T-helper 1 cell treated with Interleukin-12 subunit alpha and Interleukin-12 subunit beta and Interleukin-4 antibody, amounts not matched to agents 30 ng/mL and 1 ng/mL, for 36 hours (primary cell): ENCODE measurements around the gene ARHGAP20. TPM values are rescaled to one million over a fixed set of nuclear protein-coding genes. Genes with fewer than 3 reads are reported as not detected.

Experiments
- intact Hi-C: fragments of 100-400 bp; cut with micrococcal nuclease; formaldehyde crosslinking; loops from one replicate; pipeline ENCODE4 v1.15.1; 2024
- total RNA-seq: library from RNA; stranded (reverse); gene quantifications from 2 replicates; pipeline ENCODE4 v1.2.3, GENCODE V29; 2022

ARHGAP20 gene
- not detected in 2 replicates for total RNA-seq

GRCh38 chr11:110711776-110712658, at the start of gene ARHGAP20:
Gene ARHGAP20 (minus strand): TSS chr11:110712437. CDS start chr11:110712231, 206 bp downstream.
- intact Hi-C loops: loop anchor here (5.0 to 10.0 kb wide), 4 partner anchors 265 to 735 kb away; partner anchors contain the start of gene ZC3H12C

- intact Hi-C loops: no loop called here
Measured at GRCh38 chr11:110761991-110762390, 49.8 kb upstream of the ARHGAP20 start.

- intact Hi-C loops: no loop called here
Measured at GRCh38 chr11:110761131-110761530, 48.9 kb upstream of the ARHGAP20 start.

GRCh38 chr11:110759972-110760381, 47.7 kb upstream of the ARHGAP20 start:
- intact Hi-C loops: no loop called here

DNA sequence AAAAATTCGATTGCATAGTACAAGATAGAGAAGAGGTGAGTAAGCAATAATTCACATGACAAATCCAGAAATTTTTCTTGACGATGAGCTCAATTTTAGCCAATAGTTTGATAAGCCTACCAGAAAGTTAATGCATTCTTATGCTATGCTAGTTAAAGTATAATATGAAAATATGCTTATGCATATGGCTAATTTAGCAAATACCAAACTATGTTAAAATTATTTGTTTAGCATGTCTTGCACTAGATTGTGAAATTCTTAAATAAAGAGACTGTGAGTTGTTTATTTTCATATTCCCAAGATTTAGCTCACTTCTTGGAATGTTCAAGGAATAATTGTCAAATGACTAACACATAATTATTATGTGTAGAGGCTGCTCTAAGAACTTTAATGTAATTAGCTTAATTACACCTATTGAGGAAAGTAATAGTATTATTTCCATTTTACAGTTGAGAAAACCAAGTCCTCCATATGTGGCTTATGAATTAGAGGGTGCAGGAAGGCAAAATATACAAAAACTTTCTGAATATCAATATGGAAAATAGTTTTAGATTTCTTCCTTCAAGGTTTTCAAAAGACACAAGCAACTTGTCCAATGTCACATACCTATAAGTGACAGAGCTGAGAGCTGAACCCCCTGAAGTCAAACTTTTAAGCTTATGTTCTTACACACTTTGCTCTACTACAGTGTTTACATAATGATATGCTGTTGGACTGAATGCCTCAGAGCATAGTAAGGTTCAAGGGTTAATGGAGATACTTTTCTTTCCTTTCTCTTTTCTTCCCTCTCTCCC, 45.9 kb upstream of the ARHGAP20 start:
- intact Hi-C loops: no loop called here

DNA sequence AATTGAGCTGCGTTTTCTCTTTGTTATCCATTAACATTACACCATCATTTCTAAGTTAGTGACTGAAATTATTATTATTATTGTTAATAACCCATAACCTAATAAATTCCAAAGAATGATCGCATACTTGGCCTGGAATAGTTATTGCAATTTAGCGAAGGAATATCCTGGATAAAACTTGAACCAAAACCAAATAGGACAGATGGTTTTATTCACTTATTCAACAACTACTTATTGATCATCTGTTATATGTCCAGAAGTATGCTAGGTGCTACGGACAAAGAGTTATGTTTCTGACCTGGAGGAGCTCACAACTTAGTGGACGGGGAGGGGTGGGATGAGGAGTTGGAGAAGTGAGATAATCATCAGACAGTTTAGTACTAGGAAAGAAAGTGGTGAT, 44.8 kb upstream of the ARHGAP20 start:
- intact Hi-C loops: no loop called here

- intact Hi-C loops: no loop called here
Measured at GRCh38 chr11:110755941-110756340, 43.7 kb upstream of the ARHGAP20 start.

DNA sequence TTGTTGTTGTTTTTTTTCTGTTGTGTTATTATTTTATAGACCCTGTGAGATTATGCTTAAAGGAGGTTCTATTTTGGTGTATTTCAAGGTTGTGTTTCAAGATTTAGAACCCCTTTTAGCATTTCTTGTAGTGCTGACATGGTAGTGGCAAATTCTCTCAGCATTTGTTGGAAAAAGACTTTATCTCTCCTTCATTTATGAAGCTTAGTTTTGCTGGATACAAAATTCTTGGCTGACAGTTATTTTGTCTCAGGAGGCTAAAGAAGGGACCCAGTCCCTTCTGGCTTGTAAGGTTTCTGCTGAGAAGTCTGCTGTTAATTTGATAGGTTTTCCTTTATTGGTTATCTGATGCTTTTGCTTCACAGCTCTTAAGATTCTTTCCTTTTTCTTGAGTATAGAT, 40.7 kb upstream of the ARHGAP20 start:
- intact Hi-C loops: no loop called here

DNA sequence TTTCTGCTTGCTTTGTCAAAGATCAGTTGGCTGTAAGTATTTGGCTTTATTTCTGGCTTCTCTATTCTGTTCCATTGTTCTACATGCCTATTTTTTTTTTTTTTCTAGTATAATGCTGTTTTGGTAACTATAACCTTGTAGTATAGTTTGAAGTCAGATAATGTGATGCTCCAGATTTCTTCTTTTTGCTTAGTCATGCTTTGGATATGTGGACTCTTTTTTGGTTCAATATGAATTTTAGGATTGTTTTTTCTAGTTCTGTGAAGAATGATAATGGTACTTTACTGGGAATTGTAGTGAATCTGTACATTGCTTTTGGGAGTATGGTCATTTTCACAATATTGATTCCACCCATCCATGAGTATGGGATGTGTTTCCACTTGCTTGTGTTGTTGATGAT, 37.9 kb upstream of the ARHGAP20 start:
- intact Hi-C loops: no loop called here

- intact Hi-C loops: no loop called here
Measured at GRCh38 chr11:110747531-110747930, 35.3 kb upstream of the ARHGAP20 start.

- intact Hi-C loops: no loop called here
Measured at GRCh38 chr11:110738641-110739040, 26.4 kb upstream of the ARHGAP20 start.

DNA sequence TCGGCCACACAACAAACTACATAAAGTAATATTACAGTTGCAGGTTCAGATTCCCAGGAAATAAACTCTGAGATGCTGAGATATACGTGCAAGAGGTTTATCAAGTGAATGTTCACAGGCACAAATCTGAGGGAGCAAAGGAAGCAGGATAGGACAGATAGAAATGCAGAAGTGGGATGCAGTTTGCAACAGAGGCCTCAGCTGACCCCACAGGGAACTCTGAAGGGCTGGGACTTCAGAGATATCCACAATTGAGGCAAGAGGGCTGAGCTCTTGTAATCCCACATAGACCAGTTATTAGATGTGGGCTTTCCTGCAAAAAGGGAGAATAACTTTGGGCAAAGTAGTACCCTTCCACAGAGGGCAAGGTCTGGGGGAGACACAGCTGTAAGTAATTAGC, 25.4 kb upstream of the ARHGAP20 start:
- intact Hi-C loops: no loop called here

GRCh38 chr11:110736171-110736553, 23.9 kb upstream of the ARHGAP20 start:
- intact Hi-C loops: no loop called here

DNA sequence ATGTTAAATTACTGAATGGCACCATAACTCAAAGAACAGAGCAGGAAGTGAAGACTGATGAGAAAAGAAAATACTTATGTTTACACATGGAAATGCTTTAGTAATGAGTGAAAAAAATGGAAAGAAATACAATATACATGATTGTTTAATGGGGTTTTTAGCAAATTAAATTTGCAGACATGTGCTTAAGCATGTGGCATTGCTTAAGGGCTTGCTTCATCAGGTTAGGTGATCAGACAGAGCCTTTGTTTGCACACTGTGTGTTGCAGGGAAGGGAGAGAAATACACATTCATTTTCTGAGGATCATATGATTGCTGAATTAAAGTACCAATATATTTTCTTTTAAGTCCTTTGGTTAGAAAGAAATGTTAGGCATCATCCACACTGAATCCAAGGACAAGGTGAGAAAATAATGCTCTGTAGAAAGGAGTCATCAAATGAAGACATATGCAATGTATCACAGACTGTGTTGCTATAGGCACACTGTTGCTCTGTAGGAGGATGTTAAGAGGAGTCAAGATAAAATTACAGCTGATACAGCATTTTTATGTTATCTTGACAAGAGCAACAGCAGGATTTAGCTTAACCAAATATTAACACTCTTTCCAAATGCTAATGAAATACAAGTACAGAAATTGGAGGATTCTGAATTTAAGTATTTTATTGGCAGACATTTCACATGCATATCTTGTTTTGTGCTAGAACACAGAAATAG, 23.4 kb upstream of the ARHGAP20 start:
- intact Hi-C loops: no loop called here

DNA sequence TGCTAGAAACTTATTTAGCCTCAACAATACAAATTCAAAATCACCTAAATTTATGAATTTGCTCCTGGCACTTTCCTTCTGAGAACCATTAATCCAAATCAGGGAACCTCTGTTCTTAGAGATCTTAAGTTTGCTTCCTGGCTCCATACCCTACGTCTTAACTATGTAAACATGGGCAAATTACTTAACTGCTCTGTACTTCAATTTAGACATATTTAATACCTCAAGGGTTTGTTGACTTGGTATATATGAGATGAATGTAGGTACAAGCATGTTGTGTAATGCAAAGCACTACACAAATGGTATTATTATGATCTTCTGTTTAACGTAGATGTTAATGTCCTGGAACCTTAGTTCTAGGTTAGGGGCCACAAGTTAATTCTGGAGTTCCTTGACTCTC, 22.6 kb upstream of the ARHGAP20 start:
- intact Hi-C loops: no loop called here

GRCh38 chr11:110730773-110731172, 18.5 kb upstream of the ARHGAP20 start:
- intact Hi-C loops: no loop called here

- intact Hi-C loops: no loop called here
Measured at GRCh38 chr11:110728883-110729282, 16.6 kb upstream of the ARHGAP20 start.

- intact Hi-C loops: no loop called here
Measured at GRCh38 chr11:110728476-110728875, 16.2 kb upstream of the ARHGAP20 start.

- intact Hi-C loops: no loop called here
Measured at GRCh38 chr11:110724358-110724757, 12.1 kb upstream of the ARHGAP20 start.

- intact Hi-C loops: no loop called here
Measured at GRCh38 chr11:110720431-110721275, 8.4 kb upstream of the ARHGAP20 start.

DNA sequence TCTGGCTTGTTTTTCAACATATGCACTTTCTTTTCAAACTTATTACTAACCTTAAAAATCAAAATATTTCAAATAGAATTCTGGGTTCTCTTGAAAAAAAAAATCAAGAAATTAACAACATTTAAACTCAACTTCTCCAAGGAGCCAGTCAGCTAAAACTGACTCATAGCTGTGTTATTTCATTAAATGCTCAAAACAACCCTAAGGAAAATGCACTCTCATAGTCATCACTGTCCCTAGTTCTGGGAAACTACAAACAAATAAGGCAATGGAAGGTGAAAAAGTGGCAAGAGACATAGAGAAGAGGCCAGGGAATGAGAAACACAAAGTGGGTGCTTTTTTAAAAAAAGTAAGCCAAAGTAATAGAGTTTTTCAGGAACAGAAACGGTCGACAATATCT, 4.1 kb upstream of the ARHGAP20 start:
- intact Hi-C loops: loop anchor here (10.0 kb wide), 1 partner anchor 622 kb away; the partner anchor contains the start of gene ZC3H12C
